Measurements from ENCODE around the gene UST.

DNA sequence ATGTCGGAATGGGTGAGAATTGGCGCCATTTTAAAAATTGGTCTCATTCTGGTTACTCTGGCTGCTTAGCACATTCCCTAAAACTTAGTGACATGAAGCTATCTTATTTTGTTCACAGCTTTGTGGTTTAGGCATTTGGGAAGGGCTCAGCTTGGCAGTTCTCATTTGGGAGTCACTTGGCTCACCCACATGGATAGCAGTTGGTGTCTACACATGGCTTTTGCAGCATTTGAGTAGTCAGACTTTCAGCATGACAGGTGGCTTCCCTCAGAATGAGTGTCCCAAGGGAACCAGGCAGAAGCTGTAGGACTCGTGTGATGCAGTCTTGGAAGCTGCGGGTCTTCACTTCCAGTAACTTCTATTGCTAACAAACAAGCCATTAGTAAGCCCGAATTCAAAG, 64.6 kb downstream of the UST start:
- TF ChIP-seq, protein P1, sequence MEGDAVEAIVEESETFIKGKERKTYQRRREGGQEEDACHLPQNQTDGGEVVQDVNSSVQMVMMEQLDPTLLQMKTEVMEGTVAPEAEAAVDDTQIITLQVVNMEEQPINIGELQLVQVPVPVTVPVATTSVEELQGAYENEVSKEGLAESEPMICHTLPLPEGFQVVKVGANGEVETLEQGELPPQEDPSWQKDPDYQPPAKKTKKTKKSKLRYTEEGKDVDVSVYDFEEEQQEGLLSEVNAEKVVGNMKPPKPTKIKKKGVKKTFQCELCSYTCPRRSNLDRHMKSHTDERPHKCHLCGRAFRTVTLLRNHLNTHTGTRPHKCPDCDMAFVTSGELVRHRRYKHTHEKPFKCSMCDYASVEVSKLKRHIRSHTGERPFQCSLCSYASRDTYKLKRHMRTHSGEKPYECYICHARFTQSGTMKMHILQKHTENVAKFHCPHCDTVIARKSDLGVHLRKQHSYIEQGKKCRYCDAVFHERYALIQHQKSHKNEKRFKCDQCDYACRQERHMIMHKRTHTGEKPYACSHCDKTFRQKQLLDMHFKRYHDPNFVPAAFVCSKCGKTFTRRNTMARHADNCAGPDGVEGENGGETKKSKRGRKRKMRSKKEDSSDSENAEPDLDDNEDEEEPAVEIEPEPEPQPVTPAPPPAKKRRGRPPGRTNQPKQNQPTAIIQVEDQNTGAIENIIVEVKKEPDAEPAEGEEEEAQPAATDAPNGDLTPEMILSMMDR (IDR thresholded peaks at IDR 0.05): no peak
- no peak for TF ChIP-seq POLR2A (IDR thresholded peaks at IDR 0.05)

Data from right lobe of liver (tissue), 4 donors.